HG02759 (cell line): Measurements from ENCODE around the gene ANO5.
"Not testable (repeated sequence)": the region's sequence is repeated elsewhere in the genome, so short reads cannot be mapped to it uniquely, and the experiment has no call there.

Source experiments
- ATAC-seq: cut with Tn5 transposase; IDR thresholded peaks from one replicate; pipeline ENCODE4 v1.9.1; 2021; ENCODE audit warnings: mild to moderate bottlenecking, moderate library complexity; ENCODE audit not compliant: unreplicated experiment

The ANO5 gene

DNA sequence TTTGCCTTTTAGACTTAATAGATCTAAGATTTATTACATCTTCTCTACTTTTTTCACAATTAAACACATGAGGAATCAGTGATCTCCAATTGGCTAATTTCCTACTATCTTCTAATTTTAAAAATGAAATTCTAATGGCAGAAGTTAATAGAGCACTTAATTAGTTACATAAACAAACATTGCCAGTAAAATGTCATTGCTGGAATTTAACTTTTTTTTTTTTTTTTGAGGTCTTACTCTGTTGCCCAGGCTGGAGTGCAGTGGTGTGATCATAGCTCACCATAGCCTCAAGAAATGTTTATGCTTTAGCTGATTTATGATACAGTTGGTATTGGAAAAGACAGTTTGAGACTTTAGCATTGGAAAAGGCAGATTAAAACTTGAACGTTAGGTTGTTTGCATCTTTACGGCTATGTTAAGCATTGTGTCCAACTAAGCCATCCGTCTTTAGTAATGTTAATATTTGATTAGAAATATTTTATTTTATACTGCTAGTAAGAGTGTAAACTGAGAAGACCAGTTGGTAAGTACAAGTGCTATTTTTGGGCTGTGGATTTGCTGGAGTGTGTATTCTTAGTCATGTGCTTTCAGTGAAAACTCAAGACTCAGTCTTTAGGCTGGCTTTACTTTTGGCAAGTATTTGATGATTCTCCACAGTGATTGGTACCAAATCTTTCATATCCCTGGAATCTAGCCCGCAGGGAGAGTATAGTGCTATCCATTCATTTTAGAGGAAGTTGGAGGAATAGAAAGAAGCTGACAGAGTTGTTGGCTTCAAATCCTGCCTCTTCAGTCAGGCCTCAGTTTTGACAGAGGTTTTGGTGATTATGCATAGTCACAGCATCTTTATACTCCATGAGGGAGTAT, 4.5 kb downstream of the ANO5 start:
- no peak for ATAC-seq

DNA sequence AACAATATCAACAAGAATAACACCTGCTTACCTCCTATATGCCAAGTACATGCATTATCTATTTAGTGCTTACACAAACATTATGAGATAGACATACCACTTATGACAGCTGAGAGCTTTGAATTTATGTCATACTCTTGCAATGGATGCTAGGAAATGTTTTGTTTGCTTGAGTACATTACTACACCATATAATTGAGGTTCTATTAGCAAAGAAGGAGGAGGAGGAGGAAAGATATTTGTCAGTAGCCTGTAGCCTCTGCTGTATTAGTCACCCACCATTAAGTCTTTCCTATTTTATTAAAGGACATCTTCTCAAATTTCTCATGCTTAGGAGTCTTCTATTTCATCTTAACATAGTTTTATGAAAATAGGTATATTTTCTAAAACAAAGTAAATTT, 6.4 kb downstream of the ANO5 start:
- ATAC-seq, result no peak

DNA sequence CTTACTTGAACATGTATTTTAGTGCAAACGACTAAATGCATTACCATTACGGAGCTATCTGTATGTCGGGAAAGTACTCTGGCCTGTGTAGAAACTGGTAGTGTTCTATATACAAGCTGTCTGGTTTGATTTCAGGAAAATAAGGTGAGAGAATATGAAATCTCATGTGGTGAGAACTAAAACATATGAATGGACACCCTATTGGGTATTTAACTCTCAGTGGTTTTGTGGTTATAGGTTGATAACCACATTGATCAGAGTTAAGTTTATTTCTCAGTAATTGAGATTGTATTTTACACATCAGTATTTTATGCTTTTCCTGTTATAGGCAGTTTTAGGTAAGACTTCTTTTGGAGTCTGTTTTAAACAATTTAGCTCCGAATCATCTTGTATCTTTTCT, 10.4 kb downstream of the ANO5 start:
- peak; percentile 64 for ATAC-seq

DNA sequence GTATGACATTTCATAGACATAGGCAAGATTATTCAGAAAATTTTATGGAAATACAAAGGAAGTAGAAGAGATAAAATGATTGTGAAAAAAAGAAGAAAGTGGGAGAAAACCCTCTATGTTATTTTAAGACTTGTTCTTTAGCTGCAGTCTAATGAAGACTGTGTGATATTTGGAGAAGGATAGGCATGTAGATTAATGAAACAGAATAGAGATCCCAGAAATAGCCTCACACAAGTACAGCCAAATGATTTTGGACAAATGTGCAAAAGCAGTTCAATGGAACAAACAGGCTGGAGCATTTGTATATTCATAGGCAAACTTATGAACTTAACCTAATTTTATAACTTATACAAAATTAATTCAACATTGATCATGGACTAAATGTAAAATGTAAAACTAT, 14.3 kb downstream of the ANO5 start:
- ATAC-seq, result no peak

DNA sequence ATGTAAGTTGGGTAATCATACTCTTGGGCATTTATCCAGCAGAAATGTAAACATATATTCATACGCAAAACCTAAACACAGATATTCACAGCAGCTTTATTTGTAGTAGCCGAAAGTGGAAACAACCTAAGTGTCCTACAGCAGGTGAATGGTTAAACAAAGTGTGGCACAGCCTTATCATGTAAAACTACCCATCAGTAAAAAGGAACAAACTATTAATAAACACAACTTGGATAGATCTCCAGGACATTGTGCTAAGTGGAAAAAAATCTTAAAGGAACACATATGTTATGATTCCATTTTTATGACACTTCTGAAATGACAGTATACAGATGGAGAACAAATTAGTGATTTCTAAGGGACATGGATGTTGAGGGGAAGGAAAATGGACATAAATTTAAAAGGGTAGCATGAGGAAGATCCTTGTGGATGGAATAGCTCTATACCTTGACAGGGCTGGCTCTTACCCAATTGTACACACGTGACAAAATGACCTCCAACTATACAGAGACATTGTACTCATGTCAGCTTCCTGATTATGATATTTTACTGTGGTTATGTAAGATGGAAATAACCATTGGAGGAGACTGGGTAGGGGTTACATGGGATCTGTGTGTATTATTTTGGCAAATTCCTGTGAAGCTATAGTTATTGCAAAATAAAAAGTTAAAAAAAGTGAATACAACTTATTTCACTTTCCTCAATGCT, 15.4 kb downstream of the ANO5 start:
- ATAC-seq, result no peak

DNA sequence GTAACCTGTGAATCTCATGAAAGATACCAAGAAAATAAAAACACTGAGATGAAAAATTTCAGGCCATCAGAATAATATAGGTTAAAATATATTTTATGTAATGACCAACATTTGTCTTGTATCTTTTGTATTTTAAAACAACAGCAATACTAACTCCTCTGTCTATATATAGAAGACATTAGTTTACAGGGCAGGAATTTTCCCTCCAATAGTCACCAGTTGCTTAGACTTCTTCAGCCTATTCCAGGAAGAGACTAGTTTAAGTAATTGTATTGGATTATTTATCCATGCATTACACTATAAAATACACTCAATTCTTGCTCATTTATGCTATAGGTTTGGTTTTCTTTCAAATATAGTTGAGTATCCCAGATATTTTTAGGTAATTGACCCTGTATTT, 24.1 kb downstream of the ANO5 start:
- ATAC-seq, result no peak

DNA sequence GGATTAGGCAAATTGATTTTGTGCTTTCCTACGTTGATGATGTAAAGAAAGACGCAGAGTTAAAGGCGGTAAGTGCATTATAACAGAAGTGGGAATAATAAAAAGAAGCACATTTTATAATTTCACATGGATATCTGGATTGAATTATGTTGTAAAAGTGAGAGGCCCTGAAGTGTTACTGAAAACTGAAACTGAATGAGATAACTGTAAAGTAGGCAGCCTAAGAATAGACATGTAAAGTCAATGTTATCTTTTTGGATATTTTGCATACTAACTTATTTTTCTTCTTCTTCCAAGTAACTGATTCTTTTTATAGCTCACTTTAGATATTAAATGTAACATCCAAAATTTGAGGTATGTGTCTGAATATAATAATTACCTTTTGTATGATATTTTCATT, 28.3 kb downstream of the ANO5 start:
- ATAC-seq, result no peak

DNA sequence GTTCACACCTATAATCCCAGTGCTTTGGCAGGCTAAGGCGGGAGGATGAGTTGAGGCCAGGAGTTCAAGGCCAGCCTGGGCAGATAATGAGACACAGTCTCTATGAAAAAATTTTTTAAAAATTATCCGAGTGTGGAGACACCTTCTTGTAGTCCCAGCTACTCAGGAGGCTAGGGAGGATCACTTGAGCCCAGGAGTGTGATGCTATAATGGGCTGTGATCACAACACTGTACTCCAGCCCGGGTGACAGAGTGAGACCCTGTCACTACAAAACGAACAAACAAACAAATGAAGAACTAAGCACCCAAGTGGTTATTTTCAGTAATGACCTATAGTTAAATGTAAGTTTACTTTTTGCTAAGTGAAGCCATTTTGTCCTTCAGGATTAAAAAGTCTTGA, 32.3 kb downstream of the ANO5 start:
- no peak for ATAC-seq

DNA sequence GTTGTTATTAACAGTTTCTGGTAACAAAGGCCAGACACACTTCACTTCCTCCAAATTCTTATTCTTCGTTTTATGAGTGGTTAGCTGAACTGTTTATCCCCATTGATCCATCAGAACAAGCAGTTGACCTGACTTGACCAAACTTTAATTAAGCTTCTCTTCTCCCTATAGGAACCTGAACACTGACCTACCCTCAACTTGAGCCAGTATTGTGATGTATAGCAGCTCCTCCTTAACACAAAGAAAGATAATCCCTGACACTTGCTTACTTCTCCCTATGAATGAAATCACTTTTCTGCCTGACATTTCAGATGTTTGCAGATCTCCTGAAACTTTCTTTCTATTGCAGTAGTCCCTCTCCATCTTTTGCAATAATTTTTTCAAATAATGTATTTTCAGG, 41.9 kb downstream of the ANO5 start:
- no peak for ATAC-seq

DNA sequence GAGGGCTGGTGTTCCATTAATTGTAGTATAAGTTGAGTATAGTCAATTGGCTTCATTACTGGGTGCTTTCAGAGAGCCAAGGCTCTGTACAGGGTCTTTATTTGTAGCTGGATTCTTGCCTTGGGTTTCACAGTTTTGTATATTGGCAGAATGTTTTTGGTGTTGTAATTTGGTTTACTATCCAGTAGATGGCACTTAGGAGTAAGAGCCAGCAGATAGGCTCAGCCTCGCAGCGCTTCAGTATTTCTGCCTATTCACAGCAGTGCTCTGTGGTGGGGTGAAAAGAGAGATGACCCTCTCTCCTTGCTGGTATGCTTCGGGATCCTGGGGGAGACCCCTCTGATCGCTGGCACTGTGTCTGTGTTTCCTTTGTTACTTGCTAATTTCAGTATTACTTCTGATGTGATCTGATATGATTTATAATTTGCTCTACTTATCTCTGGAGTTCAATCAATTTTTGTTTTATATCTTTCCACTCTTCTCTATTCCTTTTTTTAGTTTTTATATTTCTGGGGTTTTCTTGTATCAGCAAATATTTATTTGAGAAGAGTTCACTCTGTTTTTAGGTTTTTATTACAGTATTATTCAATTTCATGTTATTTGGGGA, 52.2 kb downstream of the ANO5 start:
- peak; percentile 96 for ATAC-seq

DNA sequence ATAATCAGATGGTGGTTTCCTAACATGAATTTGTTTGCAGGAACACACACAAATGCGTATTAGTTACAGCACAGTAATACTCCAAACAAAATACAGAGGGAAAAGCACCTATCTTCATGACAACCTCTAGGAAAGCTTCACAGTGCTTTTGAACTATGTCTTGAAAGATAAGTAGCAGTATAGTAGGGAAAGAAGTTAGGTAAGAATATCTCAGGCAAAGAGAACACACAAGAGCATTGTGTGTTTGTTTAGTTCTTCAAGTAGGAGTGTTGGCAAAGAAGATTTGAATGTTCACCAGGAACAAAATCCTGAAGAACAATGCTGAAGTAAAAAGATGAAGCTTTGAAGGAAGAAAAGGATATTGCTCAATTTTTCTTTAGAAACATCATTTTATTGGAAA, 54.1 kb downstream of the ANO5 start:
- ATAC-seq, result no peak

DNA sequence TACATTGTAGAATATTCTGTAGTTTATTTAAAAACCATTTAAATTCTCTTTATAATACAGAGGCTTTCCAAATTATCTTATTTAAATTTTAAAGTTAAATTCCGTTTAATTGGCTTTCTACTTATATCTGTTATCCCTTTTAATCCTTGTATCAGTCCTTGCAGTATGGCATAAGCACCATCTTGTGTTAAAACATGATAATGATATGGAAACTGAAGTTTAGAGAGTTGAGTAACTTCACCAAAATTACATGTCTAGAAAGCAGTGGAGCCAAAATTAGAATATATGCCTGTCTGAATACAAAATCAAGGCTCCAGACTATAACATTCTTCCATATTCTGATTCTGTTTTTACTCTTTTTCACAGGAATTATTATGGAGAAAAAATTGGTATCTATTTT, 57.0 kb downstream of the ANO5 start:
- ATAC-seq, result no peak

DNA sequence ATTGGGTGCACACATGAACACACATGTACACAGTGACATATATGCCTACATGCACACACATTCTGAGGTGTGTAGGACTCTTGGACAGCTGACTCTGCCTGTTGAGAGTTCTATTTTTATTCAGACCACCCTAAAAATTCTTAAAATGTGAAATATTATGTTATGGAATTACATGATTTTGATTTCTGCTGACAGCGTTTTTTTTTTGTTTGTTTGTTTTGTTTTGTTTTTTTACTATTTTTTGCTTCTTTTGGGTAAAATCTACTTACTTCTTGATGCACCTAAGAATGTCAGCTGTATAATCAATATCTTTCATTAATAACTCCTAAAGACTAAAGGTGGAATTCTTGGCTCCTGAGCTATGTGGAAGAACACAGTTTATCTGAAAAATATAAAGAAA, 64.0 kb downstream of the ANO5 start:
- no peak for ATAC-seq

DNA sequence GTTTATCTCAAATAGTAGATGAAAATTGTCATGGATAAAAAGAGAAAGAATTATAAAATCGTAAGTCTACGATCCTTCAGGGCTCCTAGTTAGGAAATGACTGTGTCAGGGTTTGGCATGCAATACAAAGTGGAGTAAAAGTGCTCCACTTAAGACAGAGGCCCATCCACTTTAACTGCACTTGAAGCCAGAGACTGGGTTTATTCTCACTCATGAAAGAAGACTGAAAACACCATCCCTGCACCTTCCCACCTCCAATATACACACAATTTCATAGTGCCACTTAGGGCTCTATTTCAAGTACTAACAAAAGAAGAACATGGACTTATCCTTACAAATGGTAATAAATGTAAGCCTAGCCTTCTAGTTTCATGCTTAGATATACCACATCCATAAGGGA, 70.7 kb downstream of the ANO5 start:
- ATAC-seq, result no peak

DNA sequence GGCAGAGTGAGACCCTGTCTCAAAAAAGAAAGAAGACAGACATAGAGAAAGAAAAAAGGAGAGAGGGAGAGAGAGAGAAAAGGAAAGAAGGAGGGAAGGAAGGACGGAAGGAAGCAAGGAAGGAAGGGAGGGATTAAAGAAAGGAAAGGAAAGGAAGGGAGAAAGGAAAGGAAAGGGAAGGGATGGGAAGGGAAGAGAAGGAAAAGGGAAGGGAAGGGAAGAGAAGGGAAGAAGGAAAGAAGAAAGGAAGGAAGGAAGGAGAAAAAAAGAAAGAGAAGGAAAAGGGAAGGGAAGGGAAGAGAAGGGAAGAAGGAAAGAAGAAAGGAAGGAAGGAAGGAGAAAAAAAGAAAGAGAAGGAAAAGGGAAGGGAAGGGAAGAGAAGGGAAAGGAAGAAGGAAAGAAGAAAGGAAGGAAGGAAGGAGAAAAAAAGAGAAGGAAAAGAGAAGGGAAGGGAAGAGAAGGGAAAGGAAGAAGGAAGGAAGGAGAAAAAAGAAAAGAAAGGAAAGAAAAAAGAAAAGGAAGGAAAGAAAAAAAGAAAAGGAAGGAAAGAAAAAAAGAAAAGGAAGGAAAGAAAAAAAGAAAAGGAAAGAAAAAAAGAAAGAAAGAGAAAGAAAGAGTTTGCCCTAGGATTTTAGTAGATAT, 76.2 kb downstream of the ANO5 start:
- ATAC-seq, result not testable (repeated sequence)

DNA sequence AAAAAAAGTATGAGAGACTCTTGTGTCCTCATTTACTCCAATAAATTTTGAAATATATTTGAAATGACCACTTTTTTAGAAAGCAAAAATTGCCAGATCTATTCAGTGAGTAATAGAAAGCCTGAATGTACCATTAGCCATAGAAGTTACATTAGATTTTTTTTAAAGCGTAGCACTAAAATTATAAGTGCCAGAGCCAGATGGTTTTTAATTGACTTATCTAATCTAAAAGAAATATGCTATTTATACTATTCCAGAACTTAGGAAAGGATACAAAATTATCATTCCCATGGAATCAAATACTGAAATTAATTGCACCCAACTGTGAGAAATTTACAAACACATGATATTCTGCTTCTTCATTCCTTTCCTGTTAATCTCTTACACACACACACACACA, 80.9 kb downstream of the ANO5 start:
- ATAC-seq, result no peak

DNA sequence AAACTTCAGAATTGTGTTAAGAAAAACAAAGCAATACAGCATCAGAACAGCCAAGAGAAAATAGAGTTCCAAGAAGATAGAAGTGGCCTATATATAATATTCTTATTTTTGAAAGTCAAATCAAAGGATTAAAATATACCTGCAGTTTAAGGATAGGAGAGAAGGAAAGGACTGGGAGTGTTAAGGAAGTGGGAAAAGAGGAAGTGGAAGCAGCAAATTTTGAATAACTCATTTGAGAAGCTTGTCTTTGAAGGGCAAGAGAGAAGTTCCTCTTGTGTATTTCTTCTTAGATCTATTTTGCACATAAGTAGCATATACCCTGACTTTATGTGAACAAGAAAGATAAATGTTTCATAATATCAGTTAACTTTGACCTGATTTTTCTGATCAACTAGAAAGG, 82.7 kb downstream of the ANO5 start:
- no peak for ATAC-seq

DNA sequence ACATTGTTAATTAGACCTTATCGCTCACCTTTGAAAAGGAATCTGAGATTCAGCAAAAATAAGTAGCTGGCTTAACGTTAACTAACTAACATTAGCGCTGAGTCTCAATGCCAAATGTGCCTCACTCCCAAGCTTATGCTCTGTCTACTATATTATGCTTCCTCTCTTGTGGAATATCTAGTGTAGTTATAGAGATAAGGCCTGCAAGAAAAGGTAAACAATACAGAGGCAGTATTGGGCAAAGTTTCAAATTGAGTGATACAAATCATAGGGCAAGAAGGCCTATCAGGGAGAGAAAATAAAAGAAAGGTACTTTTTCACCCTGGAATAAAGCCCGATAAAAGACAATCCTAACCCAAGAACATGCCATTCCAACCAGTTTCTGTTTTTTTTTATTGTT, 83.7 kb downstream of the ANO5 start:
- ATAC-seq, result no peak

DNA sequence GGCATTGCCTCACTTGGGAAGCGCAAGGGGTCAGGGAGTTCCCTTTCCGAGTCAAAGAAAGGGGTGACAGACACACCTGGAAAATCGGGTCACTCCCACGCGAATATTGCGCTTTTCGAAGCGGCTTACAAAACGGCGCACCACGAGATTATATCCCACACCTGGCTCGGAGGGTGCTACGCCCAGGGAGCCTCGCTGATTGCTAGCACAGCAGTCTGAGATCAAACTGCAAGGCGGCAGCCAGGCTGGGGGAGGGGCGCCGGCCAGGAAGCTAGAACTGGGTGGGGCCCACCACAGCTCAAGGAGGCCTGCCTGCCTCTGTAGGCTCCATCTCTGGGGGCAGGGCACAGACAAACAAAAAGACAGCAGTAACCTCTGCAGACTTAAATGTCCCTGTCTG, 92.1 kb downstream of the ANO5 start:
- ATAC-seq, result not testable (repeated sequence)

DNA sequence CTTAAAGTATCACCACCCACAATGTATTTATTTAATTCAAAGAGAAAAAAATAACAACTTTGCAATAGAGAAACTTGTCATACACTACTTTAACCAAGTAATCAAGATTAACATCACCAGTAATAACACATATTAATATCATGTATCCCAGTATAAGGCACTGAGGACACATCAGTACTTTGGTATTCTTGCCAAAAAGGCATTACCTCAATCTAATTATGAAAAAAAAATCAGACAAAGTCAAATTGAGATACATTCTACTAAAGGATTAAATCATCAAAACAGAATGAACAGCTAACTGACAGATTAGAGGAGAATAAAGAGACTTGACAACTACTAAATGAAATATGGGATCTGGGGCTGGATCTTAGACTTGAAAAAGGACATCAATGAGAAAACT, 109.5 kb downstream of the ANO5 start:
- no peak for ATAC-seq

DNA sequence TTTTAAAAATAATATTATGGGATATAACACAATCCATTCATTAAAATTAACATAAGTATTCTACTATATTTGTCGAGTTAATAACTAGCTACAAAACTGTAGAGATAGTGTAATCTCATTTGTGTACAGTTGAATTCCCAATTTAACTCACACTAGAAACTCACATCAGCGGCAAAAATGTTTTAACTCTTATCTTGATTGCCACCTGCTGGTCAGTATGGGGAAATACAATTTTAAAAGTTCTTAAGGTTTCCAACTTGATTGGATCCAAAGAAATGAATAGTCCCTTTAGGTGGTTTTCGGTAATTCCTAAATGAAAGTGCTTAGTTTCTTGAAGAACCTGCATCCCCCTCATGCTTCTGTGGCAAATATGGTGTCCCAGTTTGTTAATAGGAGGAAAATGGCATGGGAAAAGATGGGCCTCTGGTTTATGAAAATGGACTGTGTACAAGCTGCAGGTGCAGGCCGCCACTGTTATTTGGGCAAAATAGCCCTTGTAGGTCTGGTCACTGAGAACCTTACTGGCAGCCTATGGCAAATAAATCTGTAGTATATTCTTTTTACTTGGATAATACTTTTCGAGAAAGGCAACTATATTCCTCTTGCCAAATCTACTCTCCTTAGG, 111.6 kb downstream of the ANO5 start:
- ATAC-seq, result no peak
